GM20000 (cell line): ENCODE results near the gene PPP2R5C.

Source experiments
- DNase-seq: peaks from one replicate; pipeline ENCODE4 v3.0.0; 2012; ENCODE audit warnings: low spot score
- TF ChIP-seq, protein P1 (sequence below): IDR thresholded peaks from 2 replicates; pipeline ENCODE4 v1.5.1; 2012; ENCODE audit warnings: mild to moderate bottlenecking, control low read depth; ENCODE audit errors: extremely low read depth, missing control alignments

Gene PPP2R5C

DNA sequence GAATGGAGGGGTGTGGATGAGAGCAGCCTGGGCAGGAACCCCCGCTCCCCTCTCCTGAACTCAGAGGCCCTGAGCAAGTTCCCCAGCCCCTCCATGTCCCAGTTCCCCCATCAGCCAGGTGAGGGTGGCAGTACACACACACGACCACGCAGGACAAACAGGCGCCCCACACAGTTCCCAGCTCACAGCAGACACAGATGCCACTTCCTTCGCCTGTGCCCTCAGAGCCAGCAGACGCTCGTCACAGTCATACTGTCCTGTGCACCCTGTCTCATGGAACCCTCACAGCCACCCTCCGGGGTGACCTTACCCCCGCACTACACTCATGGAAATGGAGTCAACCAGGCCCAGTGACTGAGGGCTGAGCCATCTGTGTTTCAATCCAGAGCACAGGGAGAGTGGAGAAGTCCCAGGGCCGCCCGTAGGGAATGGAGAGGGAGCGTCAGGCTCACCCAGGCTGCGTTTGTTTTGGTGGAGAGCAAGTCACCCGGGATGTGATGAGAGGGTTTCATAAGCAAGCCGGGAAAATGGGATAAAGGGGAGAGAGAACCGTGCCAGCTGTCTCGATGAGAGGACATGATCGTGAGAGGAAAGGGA is 155.4 kb downstream of the PPP2R5C start:
- TF ChIP-seq, protein P1, sequence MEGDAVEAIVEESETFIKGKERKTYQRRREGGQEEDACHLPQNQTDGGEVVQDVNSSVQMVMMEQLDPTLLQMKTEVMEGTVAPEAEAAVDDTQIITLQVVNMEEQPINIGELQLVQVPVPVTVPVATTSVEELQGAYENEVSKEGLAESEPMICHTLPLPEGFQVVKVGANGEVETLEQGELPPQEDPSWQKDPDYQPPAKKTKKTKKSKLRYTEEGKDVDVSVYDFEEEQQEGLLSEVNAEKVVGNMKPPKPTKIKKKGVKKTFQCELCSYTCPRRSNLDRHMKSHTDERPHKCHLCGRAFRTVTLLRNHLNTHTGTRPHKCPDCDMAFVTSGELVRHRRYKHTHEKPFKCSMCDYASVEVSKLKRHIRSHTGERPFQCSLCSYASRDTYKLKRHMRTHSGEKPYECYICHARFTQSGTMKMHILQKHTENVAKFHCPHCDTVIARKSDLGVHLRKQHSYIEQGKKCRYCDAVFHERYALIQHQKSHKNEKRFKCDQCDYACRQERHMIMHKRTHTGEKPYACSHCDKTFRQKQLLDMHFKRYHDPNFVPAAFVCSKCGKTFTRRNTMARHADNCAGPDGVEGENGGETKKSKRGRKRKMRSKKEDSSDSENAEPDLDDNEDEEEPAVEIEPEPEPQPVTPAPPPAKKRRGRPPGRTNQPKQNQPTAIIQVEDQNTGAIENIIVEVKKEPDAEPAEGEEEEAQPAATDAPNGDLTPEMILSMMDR: no peak
- DNase-seq: no peak

GRCh38 chr14:101917413-101918017 is 156.0 kb downstream of the PPP2R5C start:
- TF ChIP-seq, protein P1: no peak
- DNase-seq: no peak

DNA sequence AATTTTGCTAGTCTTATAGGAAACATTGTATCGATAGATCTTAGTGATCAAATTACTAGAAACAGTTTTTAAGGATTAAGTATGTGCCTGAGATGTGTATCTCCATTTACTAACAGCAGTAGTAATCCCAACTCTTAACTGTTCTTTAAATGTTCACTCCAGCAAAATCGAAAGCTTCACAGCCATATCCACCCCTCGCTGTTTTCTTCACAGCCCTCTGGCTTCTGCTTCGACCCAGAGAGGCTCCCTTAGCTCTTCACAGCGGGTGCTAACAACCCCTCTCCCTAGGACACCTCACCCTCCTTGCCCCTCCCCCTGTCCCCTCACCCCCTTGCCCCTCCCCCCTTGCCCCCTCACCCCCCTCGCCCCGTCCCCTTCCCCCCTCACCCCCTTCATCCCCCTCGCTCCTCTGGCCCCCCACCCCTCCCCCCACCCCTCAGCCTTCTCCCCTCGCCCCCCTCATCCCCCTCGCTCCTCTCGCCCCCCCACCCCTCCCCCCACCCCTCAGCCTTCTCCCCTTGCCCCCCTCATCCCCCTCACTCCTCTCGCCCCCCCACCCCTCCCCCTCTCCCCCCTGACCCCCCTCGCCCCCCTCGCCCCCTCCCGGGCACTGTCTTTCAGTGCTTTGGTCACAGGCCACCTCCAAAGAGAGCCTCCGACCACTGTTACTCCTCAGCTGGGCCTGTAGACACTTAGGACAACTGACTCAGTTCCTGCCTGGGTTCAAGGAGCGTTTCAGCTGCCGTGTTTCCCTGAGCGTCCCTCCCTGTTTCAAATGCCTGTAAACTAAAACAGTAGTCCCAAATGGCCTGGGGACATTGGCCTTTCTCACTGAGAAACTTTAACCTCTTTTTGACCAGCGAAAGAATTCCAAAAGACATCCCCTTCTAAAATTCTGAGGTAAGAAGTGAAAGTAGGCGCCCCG is 156.8 kb downstream of the PPP2R5C start:
- TF ChIP-seq, protein P1: no peak
- no peak for DNase-seq

GRCh38 chr14:101920271-101920670 is 158.8 kb downstream of the PPP2R5C start:
- DNase-seq: no peak
- TF ChIP-seq, protein P1: no peak

GRCh38 chr14:101922866-101923265 is 161.4 kb downstream of the PPP2R5C start:
- no peak for DNase-seq
- TF ChIP-seq, protein P1: no peak

GRCh38 chr14:101925152-101925551 is 163.6 kb downstream of the PPP2R5C start:
- DNase-seq: no peak

More at GRCh38 chr14:101925152-101925551, 163.6 kb downstream of the PPP2R5C start:
- TF ChIP-seq, protein P1: no peak
